CD4-positive, alpha-beta T cell treated with Interleukin-15 for 4 hours (primary cell): Measurements from ENCODE around the gene IMPDH2.
"Not testable (repeated sequence)": the region's sequence is repeated elsewhere in the genome, so short reads cannot be mapped to it uniquely, and the experiment has no call there.

Source experiments
- DNase-seq: peaks from one replicate; pipeline ENCODE4 v3.0.0-alpha.2; 2020; ENCODE audit warnings: low spot score

IMPDH2 gene

GRCh38 chr3:49021213-49021812, 7.9 kb downstream of the IMPDH2 start:
- DNase-seq: peak; percentile 99

- no peak for DNase-seq
Measured at GRCh38 chr3:49020330-49021212, 8.6 kb downstream of the IMPDH2 start.

GRCh38 chr3:49019941-49020329, 9.3 kb downstream of the IMPDH2 start:
- DNase-seq: no peak

- no peak for DNase-seq
Measured at GRCh38 chr3:49018707-49019006, 10.5 kb downstream of the IMPDH2 start.

GRCh38 chr3:49017971-49018706, 11.1 kb downstream of the IMPDH2 start, which contains the start of gene DALRD3:
Gene DALRD3 (minus strand): TSS chr3:49018580. CDS start chr3:49018564, 16 bp downstream.
- peak; percentile 56 for DNase-seq

GRCh38 chr3:49017229-49017970, 11.8 kb downstream of the IMPDH2 start:
- DNase-seq: no peak

GRCh38 chr3:49016414-49017228, 12.6 kb downstream of the IMPDH2 start:
- DNase-seq: no peak

GRCh38 chr3:49015765-49016164, 13.4 kb downstream of the IMPDH2 start:
- no peak for DNase-seq

GRCh38 chr3:49015072-49015471, 14.1 kb downstream of the IMPDH2 start:
- no peak for DNase-seq

GRCh38 chr3:49013738-49014660, 15.2 kb downstream of the IMPDH2 start:
- peak; percentile 55 for DNase-seq

GRCh38 chr3:49013113-49013737, 16.0 kb downstream of the IMPDH2 start:
- no peak for DNase-seq

- no peak for DNase-seq
Measured at GRCh38 chr3:49012441-49013017, 16.7 kb downstream of the IMPDH2 start.

GRCh38 chr3:49009396-49009795, 19.8 kb downstream of the IMPDH2 start:
- DNase-seq: no peak

- not testable (repeated sequence) for DNase-seq
Measured at GRCh38 chr3:49008627-49009026, 20.6 kb downstream of the IMPDH2 start.

- peak; percentile 92 for DNase-seq
Measured at GRCh38 chr3:49007771-49008528, 21.2 kb downstream of the IMPDH2 start.

- DNase-seq: peak; percentile 97
Measured at GRCh38 chr3:49007068-49007770, 22.0 kb downstream of the IMPDH2 start, which contains the start of gene WDR6. Gene WDR6 (plus strand): TSS chr3:49007391. CDS start chr3:49007432, 41 bp downstream.

- no peak for DNase-seq
Measured at GRCh38 chr3:49006408-49007067, 22.7 kb downstream of the IMPDH2 start.
